ENCODE data around the gene ATP8B1.

Gene ATP8B1

DNA sequence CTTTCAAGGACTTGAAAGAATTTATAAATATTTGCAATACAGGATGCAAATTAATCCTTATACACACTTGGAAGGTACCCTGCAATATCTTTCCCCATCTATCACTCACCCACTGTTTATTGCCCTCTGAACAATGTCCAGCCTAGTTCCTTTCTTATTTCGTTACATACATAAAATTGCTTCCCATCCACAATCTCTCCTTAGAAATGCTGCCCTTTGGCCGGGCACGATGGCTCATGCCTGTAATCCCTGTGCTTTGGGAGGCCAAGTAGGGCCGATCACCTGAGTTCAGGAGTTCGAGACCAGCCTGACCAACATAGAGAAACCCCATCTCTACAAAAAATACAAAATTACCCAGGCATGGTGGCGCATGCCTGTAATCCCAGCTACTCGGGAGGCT, 41.2 kb upstream of the ATP8B1 start (continued):
- no peak for TF ChIP-seq OSR1 (CRISPR knock-in tag; IDR thresholded peaks at IDR 0.05)
- TF ChIP-seq RARB (CRISPR knock-in tag; IDR thresholded peaks at IDR 0.05): no peak
- TF ChIP-seq BACH2 (CRISPR knock-in tag; IDR thresholded peaks at IDR 0.05; ENCODE audit: borderline replicate concordance): no peak
- TF ChIP-seq, protein P1, sequence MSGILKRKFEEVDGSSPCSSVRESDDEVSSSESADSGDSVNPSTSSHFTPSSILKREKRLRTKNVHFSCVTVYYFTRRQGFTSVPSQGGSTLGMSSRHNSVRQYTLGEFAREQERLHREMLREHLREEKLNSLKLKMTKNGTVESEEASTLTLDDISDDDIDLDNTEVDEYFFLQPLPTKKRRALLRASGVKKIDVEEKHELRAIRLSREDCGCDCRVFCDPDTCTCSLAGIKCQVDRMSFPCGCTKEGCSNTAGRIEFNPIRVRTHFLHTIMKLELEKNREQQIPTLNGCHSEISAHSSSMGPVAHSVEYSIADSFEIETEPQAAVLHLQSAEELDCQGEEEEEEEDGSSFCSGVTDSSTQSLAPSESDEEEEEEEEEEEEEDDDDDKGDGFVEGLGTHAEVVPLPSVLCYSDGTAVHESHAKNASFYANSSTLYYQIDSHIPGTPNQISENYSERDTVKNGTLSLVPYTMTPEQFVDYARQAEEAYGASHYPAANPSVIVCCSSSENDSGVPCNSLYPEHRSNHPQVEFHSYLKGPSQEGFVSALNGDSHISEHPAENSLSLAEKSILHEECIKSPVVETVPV (CRISPR knock-in tag; IDR thresholded peaks at IDR 0.05): no peak
- no peak for TF ChIP-seq SNAI2 (CRISPR knock-in tag; IDR thresholded peaks at IDR 0.05)

DNA sequence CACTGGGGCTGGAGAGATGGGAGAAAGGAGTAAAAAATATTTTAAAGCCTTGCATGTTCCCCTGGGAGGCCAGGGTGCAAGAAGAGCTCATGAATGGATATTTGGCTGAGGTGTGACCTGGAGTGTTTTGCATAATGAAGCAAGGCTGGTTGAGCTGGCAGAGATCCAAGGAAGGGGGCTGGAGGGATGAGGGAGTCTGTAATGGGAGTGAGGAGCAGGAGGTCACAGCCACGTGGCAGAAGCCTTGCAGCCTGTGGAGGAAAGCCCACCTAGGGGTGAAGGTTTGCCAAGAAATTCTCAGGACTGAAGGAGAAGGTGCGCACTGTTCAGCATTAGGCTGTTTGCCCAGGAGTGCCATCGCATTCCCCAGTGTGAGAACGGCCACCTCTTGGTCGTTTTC, 40.3 kb upstream of the ATP8B1 start:
- ATAC-seq: no peak
- TF ChIP-seq ZFP3 (CRISPR knock-in tag; IDR thresholded peaks at IDR 0.05) (no peak), GLIS3 (CRISPR knock-in tag; IDR thresholded peaks at IDR 0.05) (no peak), RARB (CRISPR knock-in tag; IDR thresholded peaks at IDR 0.05) (no peak), ZC3H10 (CRISPR knock-in tag; IDR thresholded peaks at IDR 0.05) (no peak), BACH2 (CRISPR knock-in tag; IDR thresholded peaks at IDR 0.05; ENCODE audit: borderline replicate concordance) (no peak), CSDC2 (CRISPR knock-in tag; IDR thresholded peaks at IDR 0.05) (no peak), ARNTL (CRISPR knock-in tag; IDR thresholded peaks at IDR 0.05; ENCODE audit: borderline replicate concordance, low read depth) (no peak), ISL1 (CRISPR knock-in tag; IDR thresholded peaks at IDR 0.05) (no peak), TCF4 (CRISPR knock-in tag; IDR thresholded peaks at IDR 0.05; ENCODE audit: borderline replicate concordance) (no peak), ZNF70 (CRISPR knock-in tag; IDR thresholded peaks at IDR 0.05) (no peak)
- TF ChIP-seq, protein P1 (CRISPR knock-in tag; IDR thresholded peaks at IDR 0.05): no peak
- TF ChIP-seq, protein P2, sequence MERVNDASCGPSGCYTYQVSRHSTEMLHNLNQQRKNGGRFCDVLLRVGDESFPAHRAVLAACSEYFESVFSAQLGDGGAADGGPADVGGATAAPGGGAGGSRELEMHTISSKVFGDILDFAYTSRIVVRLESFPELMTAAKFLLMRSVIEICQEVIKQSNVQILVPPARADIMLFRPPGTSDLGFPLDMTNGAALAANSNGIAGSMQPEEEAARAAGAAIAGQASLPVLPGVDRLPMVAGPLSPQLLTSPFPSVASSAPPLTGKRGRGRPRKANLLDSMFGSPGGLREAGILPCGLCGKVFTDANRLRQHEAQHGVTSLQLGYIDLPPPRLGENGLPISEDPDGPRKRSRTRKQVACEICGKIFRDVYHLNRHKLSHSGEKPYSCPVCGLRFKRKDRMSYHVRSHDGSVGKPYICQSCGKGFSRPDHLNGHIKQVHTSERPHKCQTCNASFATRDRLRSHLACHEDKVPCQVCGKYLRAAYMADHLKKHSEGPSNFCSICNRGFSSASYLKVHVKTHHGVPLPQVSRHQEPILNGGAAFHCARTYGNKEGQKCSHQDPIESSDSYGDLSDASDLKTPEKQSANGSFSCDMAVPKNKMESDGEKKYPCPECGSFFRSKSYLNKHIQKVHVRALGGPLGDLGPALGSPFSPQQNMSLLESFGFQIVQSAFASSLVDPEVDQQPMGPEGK (CRISPR knock-in tag; IDR thresholded peaks at IDR 0.05; ENCODE audit: borderline replicate concordance): no peak
- TF ChIP-seq, protein P3, sequence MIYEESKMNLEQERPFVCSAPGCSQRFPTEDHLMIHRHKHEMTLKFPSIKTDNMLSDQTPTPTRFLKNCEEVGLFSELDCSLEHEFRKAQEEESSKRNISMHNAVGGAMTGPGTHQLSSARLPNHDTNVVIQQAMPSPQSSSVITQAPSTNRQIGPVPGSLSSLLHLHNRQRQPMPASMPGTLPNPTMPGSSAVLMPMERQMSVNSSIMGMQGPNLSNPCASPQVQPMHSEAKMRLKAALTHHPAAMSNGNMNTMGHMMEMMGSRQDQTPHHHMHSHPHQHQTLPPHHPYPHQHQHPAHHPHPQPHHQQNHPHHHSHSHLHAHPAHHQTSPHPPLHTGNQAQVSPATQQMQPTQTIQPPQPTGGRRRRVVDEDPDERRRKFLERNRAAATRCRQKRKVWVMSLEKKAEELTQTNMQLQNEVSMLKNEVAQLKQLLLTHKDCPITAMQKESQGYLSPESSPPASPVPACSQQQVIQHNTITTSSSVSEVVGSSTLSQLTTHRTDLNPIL (CRISPR knock-in tag; IDR thresholded peaks at IDR 0.05; ENCODE audit: low read depth): no peak

DNA sequence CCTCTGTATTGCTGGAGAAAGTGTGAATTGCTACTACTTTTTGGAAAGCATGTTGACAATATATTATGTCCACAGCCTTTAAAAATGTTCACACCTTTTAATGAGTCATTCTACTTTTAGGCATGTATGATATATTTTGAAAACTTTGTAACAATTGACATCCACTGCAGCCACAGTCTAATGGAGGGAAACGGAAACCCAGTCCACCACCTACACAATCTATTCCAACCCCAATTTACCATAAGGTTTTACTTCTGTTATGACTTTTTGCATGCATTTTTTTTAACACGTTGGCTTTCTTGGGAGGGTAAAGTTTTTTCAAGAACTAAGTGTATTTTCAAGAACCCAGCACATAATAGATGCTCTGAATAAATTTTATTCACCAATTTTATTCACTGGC, 38.5 kb upstream of the ATP8B1 start:
- ATAC-seq: no peak
- TF ChIP-seq ZNF70 (CRISPR knock-in tag; IDR thresholded peaks at IDR 0.05) (no peak), GLIS3 (CRISPR knock-in tag; IDR thresholded peaks at IDR 0.05) (no peak), ARNTL (CRISPR knock-in tag; IDR thresholded peaks at IDR 0.05; ENCODE audit: borderline replicate concordance, low read depth) (no peak), ZFP30 (CRISPR knock-in tag; IDR thresholded peaks at IDR 0.05) (no peak), PPARA (CRISPR knock-in tag; IDR thresholded peaks at IDR 0.05; ENCODE audit: borderline replicate concordance) (no peak), BACH2 (CRISPR knock-in tag; IDR thresholded peaks at IDR 0.05; ENCODE audit: borderline replicate concordance) (no peak), TCF4 (CRISPR knock-in tag; IDR thresholded peaks at IDR 0.05; ENCODE audit: borderline replicate concordance) (no peak), ESRRG (CRISPR knock-in tag; IDR thresholded peaks at IDR 0.05) (no peak), ZC3H10 (CRISPR knock-in tag; IDR thresholded peaks at IDR 0.05) (no peak), TOX (CRISPR knock-in tag; IDR thresholded peaks at IDR 0.05; ENCODE audit: borderline replicate concordance) (no peak), ZFP3 (CRISPR knock-in tag; IDR thresholded peaks at IDR 0.05) (no peak), RARB (CRISPR knock-in tag; IDR thresholded peaks at IDR 0.05) (no peak), ZNF565 (CRISPR knock-in tag; conservative IDR thresholded peaks at IDR 0.05; ENCODE audit: low read depth) (no peak), ZNF8 (CRISPR knock-in tag; IDR thresholded peaks at IDR 0.05) (no peak)
- TF ChIP-seq, protein P4, sequence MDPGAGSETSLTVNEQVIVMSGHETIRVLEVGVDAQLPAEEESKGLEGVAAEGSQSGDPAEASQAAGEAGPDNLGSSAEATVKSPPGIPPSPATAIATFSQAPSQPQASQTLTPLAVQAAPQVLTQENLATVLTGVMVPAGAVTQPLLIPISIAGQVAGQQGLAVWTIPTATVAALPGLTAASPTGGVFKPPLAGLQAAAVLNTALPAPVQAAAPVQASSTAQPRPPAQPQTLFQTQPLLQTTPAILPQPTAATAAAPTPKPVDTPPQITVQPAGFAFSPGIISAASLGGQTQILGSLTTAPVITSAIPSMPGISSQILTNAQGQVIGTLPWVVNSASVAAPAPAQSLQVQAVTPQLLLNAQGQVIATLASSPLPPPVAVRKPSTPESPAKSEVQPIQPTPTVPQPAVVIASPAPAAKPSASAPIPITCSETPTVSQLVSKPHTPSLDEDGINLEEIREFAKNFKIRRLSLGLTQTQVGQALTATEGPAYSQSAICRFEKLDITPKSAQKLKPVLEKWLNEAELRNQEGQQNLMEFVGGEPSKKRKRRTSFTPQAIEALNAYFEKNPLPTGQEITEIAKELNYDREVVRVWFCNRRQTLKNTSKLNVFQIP (CRISPR knock-in tag; IDR thresholded peaks at IDR 0.05; ENCODE audit: borderline replicate concordance, low read depth): no peak
- TF ChIP-seq, protein P2 (CRISPR knock-in tag; IDR thresholded peaks at IDR 0.05; ENCODE audit: borderline replicate concordance): no peak
- TF ChIP-seq, protein P5, sequence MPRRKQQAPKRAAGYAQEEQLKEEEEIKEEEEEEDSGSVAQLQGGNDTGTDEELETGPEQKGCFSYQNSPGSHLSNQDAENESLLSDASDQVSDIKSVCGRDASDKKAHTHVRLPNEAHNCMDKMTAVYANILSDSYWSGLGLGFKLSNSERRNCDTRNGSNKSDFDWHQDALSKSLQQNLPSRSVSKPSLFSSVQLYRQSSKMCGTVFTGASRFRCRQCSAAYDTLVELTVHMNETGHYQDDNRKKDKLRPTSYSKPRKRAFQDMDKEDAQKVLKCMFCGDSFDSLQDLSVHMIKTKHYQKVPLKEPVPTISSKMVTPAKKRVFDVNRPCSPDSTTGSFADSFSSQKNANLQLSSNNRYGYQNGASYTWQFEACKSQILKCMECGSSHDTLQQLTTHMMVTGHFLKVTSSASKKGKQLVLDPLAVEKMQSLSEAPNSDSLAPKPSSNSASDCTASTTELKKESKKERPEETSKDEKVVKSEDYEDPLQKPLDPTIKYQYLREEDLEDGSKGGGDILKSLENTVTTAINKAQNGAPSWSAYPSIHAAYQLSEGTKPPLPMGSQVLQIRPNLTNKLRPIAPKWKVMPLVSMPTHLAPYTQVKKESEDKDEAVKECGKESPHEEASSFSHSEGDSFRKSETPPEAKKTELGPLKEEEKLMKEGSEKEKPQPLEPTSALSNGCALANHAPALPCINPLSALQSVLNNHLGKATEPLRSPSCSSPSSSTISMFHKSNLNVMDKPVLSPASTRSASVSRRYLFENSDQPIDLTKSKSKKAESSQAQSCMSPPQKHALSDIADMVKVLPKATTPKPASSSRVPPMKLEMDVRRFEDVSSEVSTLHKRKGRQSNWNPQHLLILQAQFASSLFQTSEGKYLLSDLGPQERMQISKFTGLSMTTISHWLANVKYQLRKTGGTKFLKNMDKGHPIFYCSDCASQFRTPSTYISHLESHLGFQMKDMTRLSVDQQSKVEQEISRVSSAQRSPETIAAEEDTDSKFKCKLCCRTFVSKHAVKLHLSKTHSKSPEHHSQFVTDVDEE (CRISPR knock-in tag; IDR thresholded peaks at IDR 0.05): no peak
- TF ChIP-seq, protein P3 (CRISPR knock-in tag; IDR thresholded peaks at IDR 0.05; ENCODE audit: low read depth): no peak

All from SK-N-SH treated with all-trans-retinoic acid at 6 μM for 48 hours (cell line).